GM19395 (cell line): ENCODE data around the gene ID1.
A peak's percentile ranks its signal among the peaks of the same experiment; 100 is the strongest.
"Not testable (repeated sequence)": the region's sequence is repeated elsewhere in the genome, so short reads cannot be mapped to it uniquely, and the experiment has no call there.

Experiments
- ATAC-seq: cut with Tn5 transposase; IDR thresholded peaks from one replicate; pipeline ENCODE4 v1.9.1; 2021; ENCODE audit warnings: mild to moderate bottlenecking, moderate library complexity; ENCODE audit not compliant: unreplicated experiment

The ID1 gene

GRCh38 chr20:31572701-31573554 lies 32.2 kb upstream of the ID1 start:
- peak; percentile 83 for ATAC-seq

DNA sequence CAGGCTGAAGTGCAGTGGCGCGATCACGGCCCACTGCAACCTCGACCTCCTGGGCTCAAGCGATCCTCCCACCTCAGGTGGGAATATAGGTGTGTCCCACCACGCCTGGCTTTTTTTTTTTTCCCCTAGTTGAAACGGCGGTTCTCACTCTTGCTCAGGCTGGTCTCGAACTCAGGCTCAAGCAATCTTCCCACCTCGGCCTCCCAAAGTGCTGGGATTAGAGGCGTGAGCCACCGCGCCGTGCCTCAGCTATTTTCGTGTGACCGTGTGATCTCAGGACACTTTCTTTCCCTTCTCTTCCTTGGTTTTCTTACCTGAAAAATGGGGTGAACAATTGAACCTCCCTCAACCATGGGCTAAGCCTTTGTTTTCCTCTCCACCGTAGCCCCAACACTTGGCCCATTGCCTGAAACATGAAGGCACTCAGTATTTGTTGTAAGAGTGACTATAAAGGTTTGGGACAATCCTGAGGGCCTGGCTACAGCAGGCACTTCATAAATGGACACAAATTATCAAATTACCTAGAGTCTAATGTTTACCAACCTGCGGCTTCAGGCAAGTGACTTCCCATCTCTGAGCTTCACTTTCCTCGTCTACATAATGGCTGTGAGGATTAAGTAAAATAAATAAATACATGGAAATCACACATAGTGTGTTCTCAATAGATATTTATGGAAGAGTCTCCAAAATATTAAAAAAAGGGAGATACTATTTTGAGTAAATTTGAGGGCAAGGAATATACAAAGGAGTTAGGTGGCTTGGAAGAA lies 31.4 kb upstream of the ID1 start:
- ATAC-seq = peak; percentile 32

DNA sequence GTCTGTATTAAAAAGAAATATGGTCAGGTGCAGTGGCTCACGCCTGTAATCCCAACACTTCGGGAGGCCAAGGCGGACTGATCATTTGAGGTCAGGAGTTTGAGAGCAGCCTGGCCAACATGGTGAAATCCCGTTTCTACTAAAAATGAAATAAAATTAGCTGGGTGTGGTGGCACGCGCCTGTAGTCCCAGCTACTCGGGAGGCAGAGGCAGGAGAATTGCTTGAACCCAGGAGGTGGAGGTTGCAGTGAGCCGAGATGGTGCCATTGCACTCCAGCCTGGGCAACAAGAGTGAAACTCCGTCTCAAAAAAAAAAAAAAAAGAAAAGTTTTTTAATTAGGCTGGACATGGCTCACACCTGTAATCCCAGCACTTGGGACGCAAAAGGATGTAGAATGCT lies 30.1 kb upstream of the ID1 start:
- not testable (repeated sequence) for ATAC-seq

GRCh38 chr20:31576751-31577150 lies 28.3 kb upstream of the ID1 start:
- ATAC-seq = no peak

- no peak for ATAC-seq
Observed at GRCh38 chr20:31577194-31577593, 27.9 kb upstream of the ID1 start.

- no peak for ATAC-seq
Observed at GRCh38 chr20:31578448-31579138, 26.5 kb upstream of the ID1 start.

DNA sequence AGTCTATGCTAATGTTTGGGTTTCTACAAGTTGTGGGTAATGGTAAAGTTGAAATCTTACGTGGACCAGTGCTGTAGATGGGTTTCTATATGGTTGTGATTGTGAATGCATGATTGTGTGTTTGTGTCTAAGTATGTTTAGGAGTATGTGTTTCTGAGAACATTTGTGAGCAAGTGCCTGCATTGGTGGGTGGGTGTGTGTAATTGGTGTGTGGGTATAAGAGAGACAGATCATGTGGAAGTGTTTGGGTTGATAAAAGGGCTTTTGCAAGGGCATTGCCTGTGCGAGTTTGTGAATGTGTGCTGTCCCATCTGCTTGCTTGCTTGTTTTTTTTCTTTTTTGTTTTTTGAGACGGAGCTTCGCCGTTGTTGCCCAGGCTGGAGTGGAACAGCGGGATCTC lies 25.8 kb upstream of the ID1 start:
- no peak for ATAC-seq

GRCh38 chr20:31579941-31580651 lies 25.0 kb upstream of the ID1 start:
- not testable (repeated sequence) for ATAC-seq

DNA sequence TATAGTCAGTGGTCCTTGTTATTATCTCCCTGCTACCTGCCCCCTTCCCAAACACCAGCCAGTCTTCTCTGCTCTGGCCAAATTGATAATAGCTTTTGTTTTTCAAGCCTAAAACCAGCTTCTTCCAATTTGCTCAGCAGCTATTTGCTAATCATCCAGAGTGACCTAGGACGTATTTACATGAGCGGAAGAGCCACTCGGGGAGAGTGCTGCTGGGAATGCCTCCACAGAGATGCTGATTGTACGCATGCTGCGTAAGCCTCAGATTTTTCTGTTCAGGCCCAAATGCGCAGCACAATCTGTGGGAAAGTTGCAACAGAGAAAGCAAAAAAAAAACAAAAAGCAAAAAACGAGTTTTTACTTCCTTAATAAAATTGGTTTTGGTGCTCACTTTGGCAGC lies 24.4 kb upstream of the ID1 start:
- ATAC-seq = no peak

DNA sequence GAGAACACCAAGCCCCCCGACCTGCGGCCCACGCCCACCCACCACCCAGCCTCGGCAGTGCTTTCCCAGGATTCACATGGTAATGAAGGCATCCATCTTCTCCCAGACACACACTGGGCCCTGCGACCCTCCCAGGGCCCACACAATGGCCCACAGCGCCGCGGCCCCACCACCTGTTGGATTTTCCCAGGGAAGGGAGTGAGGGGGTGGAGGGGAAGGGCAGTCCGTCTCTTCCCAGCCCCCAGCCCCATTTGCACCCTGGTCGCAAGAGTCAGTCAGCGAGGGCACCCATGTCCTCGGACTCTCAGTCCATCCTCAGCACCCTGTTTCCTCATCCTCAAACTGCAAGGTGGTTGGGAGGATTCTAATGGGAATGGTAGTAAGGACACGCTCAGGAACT lies 23.7 kb upstream of the ID1 start:
- no peak for ATAC-seq

DNA sequence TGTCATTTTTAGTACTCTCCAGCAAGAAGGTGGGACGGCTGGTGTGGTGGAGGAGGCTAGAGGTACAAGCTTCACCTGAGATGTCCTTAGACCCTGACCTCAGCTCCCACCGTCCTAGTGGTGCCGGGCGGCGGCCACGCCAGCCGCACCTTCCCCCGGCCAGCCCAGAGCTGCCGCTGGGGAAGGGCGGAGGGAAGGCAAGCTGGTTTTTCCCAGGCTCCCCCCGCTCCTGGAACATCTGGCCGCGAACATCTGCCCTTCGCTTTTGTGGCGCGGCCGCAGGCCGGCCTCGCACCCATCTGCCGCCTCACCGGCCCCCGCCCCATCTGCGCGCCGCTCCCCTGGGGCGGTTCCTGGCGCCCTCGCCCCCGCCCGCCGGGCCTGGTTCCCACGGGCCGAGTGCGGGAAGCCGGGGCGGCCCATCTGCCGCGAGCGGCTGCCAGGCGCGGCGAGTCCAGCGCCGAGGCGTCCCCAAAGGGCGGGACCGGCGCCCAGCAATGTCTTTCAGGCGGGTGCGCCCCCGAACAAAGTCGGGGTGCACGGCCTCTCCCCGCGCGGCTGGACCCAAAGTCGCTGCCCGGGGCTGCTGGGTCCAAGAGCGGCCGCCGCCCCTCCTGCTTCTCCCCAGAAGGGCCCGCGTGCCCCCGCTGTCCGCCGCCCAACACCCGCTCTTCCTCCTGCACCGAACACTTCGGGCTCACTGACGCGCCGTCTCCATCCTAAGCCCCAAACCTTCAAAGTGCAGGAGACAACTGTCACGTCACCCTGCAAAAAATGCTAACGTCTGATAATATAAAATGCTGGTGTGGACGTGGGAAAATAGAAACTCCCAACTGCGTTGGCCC lies 17.3 kb upstream of the ID1 start:
- ATAC-seq = no peak

GRCh38 chr20:31590717-31591225 lies 14.3 kb upstream of the ID1 start:
- ATAC-seq = no peak

- ATAC-seq = no peak
Observed at GRCh38 chr20:31593221-31594001, 11.7 kb upstream of the ID1 start.

- no peak for ATAC-seq
Observed at GRCh38 chr20:31594002-31594557, 11.0 kb upstream of the ID1 start.

GRCh38 chr20:31594558-31595379 lies 10.3 kb upstream of the ID1 start:
- ATAC-seq = no peak

GRCh38 chr20:31595380-31595653 lies 9.8 kb upstream of the ID1 start:
- ATAC-seq = no peak

DNA sequence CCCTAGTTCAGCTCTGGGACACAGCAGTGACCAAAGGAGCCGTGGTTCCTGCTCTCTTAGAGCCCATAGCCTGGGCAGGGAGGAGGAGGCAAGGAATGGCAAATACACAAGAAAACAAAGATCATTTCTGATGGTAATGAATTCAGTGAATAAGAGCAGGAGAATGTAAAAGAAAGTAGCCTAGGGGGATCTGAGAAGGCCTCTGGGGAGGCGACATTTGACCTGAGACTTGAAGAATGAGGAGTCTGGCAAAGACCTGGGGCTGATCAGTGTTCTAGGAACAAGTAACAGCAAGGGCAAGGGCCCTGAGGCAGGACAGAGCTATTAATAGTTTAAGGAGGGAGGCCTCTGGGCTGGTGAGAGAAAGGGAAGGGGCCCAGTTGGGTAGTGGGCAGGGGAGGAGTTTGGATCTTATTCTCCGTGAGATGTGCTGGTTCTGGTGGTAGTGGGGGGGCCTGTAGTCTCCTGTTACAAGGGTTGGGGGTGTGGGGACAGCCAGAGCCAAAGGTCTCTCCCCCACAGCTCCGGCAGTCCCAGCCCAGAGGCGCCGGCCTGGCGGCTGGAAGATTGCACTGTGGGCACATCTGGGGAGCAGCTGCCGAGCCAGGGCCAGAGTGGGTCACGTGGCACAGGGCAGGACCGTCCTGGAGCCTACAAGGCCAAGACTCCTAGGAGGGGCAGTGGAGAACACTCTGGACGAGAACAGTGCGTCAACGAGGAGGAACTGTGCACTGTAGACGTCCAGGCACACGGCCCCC lies 9.3 kb upstream of the ID1 start:
- ATAC-seq = no peak

GRCh38 chr20:31596412-31596715 lies 8.7 kb upstream of the ID1 start:
- not testable (repeated sequence) for ATAC-seq
